CD4-positive, alpha-beta T cell treated with Interleukin-6 at 100 ng/mL for 8 hours (primary cell): ENCODE measurements around the gene STK17A.
"Not testable (repeated sequence)": the region's sequence is repeated elsewhere in the genome, so short reads cannot be mapped to it uniquely, and the experiment has no call there.

Source experiments
- DNase-seq: peaks from one replicate; pipeline ENCODE4 v3.0.0-alpha.2; 2020; ENCODE audit warnings: mixed read lengths, low spot score

STK17A gene

DNA sequence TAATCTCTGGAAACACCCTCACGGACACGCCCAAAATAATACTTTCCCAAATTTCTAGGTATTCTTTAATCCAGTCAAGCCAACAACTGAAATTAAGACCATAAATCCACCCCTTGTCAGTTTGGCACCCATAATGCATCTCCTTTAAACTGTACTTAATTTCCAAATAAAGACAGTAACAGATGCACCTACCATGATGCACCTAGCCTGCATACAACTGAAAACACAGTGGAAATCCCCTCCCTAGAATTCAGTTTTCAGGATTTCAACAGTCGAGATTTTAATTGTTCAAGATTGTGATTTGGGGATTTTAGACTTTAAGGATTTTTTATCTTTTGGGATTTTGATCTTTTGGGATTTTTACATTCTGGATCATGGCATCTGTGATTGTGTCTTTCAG, 17.1 kb downstream of the STK17A start:
- DNase-seq, result no peak

- no peak for DNase-seq
Observed at GRCh38 chr7:43602256-43602655, 19.3 kb downstream of the STK17A start.

- no peak for DNase-seq
Observed at GRCh38 chr7:43604251-43604650, 21.3 kb downstream of the STK17A start.

GRCh38 chr7:43609097-43609496, 26.2 kb downstream of the STK17A start:
- no peak for DNase-seq

- no peak for DNase-seq
Observed at GRCh38 chr7:43612128-43612527, 29.2 kb downstream of the STK17A start.

DNA sequence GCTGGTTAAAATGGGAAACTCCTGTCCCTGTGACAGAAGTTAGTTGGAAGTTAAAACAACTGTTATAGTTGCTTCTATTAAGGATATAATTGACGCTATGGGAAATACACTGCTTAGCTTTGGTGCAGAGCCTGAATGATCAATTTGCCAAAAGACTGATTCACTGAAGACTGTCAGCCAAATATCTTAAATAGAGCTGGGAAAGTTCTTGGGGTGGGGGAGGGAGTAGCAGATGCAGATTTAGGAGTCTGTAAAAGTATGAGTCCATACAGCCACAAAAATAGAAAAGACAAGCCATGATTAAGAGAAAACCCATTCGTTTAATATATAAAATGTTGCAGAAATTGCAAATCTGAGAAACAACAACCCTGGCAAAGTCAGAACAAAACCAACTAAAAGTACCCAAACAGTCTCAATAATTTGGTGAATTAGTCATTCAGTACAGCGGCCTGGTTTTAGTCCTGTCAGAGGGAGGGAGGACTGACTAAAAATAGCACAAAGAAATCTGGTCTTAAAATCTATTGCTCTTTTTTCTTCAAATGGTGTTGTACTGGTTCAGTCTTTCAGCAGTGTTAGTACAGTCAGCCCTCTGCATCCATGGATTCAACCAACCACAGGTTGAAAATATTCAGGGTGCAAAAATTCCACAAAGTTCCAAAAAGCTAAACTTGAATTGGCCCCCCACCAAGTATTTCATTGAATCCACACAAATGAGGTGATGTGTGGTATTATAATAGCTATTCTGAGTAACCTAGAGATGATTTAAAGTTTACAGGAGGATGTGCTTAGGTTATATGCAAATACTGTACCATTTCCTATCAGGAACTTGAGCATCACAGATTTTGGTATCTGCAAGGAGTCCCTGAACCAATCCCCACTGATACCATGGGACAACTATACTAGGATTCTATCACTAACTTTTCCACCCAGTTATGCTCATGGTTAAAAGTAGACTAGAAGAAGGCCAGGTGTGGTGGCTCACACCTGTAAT, 30.0 kb downstream of the STK17A start:
- no peak for DNase-seq

GRCh38 chr7:43615558-43616145, 32.7 kb downstream of the STK17A start:
- no peak for DNase-seq

DNA sequence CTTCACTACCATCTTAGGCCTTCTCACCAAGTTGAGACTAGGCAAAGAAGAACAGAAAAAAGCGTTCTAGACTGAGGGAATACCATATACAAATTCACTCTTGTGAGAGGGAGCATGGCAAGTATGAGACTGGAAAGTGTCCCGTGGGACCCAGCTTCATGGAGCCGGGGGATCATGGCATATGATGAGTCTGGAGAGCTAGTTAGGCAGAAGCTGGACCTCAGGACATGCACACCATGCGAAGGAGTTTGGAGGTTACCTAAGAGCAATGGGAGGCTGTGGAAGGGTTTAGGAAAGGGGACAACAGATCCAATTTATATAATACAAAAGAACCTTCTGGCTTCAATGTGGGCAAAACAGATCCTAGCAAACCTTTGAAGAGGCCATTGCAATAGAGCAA, 34.1 kb downstream of the STK17A start:
- no peak for DNase-seq

GRCh38 chr7:43618073-43618472, 35.2 kb downstream of the STK17A start:
- DNase-seq, result no peak

DNA sequence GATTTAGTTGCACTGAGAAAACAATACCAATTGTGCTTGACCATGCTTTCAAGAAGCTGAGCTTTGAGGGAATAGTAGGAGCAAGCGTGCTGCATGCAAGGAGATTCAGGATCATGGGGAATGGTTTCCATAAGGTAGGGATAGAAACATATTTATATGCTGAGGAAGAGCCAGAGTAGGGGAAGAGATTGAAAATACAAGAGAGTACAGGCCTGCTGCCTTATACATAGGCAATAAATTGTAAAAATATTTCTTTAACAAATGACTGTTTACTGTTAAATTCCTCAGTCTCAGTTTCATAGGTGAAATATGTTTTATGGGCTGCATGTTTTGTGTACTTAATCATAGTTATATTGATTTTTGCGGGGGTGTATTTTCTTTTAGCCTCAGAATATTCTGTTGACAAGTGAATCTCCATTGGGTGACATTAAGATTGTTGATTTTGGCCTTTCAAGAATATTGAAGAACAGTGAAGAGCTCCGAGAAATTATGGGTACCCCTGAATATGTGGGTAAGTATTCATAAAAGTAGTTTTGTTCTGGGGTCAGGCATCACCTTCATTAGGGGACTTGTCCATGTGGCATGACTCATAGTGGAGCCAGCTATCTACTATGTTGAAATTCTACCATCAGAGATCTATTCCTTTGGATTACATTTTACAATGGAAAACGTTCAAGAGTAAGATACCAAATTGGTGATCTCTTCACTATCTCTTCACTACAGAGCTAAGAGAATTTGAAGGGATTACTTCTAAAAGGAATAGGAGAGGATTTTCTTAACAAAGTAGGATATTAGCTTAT, 36.5 kb downstream of the STK17A start:
- DNase-seq, result no peak

GRCh38 chr7:43621729-43622448, 39.0 kb downstream of the STK17A start:
- DNase-seq, result no peak

GRCh38 chr7:43624156-43624555, 41.2 kb downstream of the STK17A start:
- no peak for DNase-seq

GRCh38 chr7:43625453-43625852, 42.5 kb downstream of the STK17A start:
- DNase-seq, result peak; percentile 64

DNA sequence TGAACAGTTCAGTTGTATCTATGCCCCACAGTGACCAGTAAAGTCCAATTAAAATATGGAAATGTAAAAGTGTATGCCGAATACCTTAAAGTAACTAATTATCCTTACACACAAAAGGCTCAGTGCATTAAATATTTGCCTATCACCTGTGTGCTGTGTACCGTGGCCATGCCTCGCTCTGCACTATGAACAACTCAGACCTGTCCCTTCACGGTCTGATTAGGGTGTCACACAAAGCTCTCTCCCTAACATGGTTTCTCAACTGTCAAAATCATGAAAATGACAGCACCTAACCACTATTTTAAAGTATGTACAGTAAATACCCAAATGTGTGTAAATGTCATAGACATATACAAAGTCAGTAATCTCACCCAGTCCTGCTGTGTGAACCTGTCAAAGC, 43.1 kb downstream of the STK17A start:
- no peak for DNase-seq

DNA sequence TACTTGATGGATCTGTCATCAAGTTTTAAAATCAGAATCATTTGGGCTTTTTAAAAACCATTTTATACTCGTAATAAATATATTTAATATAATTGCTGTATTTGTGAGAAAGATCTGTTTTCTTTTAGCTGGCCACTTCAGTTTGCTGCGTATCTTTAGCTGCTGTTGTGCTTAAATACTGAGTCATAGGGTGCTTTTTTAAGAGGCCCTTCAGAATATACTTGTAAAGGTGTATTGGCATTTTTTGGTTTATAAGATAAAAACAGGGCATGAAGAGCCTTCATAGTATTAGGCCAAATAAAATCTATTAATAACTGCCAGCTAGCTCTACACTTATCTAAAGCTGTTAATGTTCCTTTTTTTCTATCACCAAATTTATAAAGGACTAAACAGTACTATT, 43.8 kb downstream of the STK17A start:
- DNase-seq, result no peak

GRCh38 chr7:43627798-43628197, 44.9 kb downstream of the STK17A start:
- DNase-seq, result not testable (repeated sequence)

DNA sequence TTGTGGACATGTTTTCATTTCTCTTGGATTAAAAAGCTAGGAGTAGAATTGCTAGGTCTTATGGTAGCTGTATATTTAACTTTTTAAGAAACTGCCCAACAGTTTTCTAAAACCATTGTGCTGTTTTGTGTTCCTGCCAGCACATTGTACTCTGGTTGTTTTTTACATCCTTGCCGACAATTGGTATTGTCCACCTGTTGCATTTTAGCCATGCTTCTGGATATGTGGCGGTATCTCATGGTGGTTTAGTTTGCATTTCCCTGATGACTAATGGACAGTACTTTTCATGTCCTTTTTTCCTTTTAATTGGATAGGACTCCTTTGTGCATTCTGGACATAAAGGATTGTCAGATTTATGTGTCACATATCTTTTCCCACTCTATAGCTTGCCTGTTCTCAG, 45.5 kb downstream of the STK17A start:
- no peak for DNase-seq

GRCh38 chr7:43629857-43630256, 46.9 kb downstream of the STK17A start:
- DNase-seq, result no peak

DNA sequence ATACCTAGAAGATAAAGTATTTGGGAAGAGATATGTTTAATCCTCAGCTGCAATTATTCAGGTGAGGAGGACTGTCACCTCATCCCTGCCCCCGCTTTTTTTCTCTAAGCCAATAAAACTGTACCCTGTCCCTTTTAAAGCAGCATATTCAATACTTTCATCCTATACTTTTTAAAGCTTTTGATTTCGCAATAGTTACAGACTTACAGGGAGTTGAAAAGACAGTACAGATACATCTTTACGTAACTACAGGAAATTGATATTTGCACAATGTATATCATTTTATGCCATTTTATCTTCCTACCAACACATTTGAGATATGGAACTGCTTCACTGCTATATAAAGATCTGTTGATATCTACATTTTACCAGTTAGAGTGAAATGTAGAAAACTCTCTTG, 47.6 kb downstream of the STK17A start:
- DNase-seq, result no peak

- no peak for DNase-seq
Observed at GRCh38 chr7:43631559-43631958, 48.7 kb downstream of the STK17A start.

- no peak for DNase-seq
Observed at GRCh38 chr7:43632746-43633145, 49.8 kb downstream of the STK17A start.

GRCh38 chr7:43634384-43634783, 51.5 kb downstream of the STK17A start:
- DNase-seq, result no peak
